ENCODE measurements around the gene TIE1. TPM values are rescaled to one million over a fixed set of nuclear protein-coding genes. Genes with fewer than 3 reads are reported as not detected.

Gene TIE1
- total and polyA plus RNA-seq, 2 donors (not counting 1 experiment from before 2014, with no cell fraction given): 0.02 TPM; not detected in 1

GRCh38 chr1:43296207-43296606 lies 4.6 kb upstream of the TIE1 start:
- no peaks in the 10 kb centered on the region for H3K36me3 ChIP-seq (ENCODE audit: control insufficient read depth, insufficient read depth, low read length)
- no peaks in the 10 kb centered on the region for H4K20me1 ChIP-seq (ENCODE audit: control insufficient read depth, extremely low read depth, insufficient read depth, low read length)
- TF ChIP-seq CTCF (conservative IDR thresholded peaks at IDR 0.05 in 1 of 2, IDR thresholded peaks at IDR 0.05 in 1 of 2; ENCODE audit: low read depth in 1 of 2, low read length in 2 of 2) (no peak), EZH2 (IDR thresholded peaks at IDR 0.05; ENCODE audit: low read length, missing control alignments) (no peak)
- H3K4me1 ChIP-seq (ENCODE audit: control insufficient read depth, extremely low read depth, insufficient read depth, low read length): no peaks in the 10 kb centered on the region
- no peak overlapping the region for H3K27ac ChIP-seq (ENCODE audit: insufficient read depth, low read length)
- no peak overlapping the region for H3K4me2 ChIP-seq (ENCODE audit: extremely low read depth, insufficient read depth, low read length)
- H3K27me3 ChIP-seq (ENCODE audit: control insufficient read depth, insufficient read depth, low read length): no peaks in the 10 kb centered on the region
- H2AFZ ChIP-seq (ENCODE audit: low read length): no peak overlapping the region
- DNase-seq (ENCODE audit: low read depth in 2 of 2): peak in 1 of 2 donors; percentile 35
- no peaks in the 10 kb centered on the region for H3K79me2 ChIP-seq (ENCODE audit: control insufficient read depth, insufficient read depth, low read length)
- no peak overlapping the region for H3K9ac ChIP-seq (ENCODE audit: insufficient read depth, low read length)
- no peak overlapping the region for H3K4me3 ChIP-seq (replicated peaks in 1 of 4; ENCODE audit: control extremely low read depth in 1 of 4, insufficient read depth in 1 of 4, low read depth in 3 of 4, low read length in 4 of 4)
- no peaks in the 10 kb centered on the region for H3K9me3 ChIP-seq (ENCODE audit: control insufficient read depth, insufficient read depth, low read depth, low read length)

GRCh38 chr1:43298055-43298454 lies 2.7 kb upstream of the TIE1 start:
- no peaks in the 10 kb centered on the region for H3K79me2 ChIP-seq (ENCODE audit: control insufficient read depth, insufficient read depth, low read length)
- H3K9ac ChIP-seq (ENCODE audit: insufficient read depth, low read length): no peak overlapping the region
- H3K27ac ChIP-seq (ENCODE audit: insufficient read depth, low read length): no peak overlapping the region
- DNase-seq (ENCODE audit: low read depth in 2 of 2): no peak
- H3K4me1 ChIP-seq (ENCODE audit: control insufficient read depth, extremely low read depth, insufficient read depth, low read length): no peaks in the 10 kb centered on the region
- H3K36me3 ChIP-seq (ENCODE audit: control insufficient read depth, insufficient read depth, low read length): no peaks in the 10 kb centered on the region
- no peak for TF ChIP-seq EZH2 (IDR thresholded peaks at IDR 0.05; ENCODE audit: low read length, missing control alignments)
- no peak for TF ChIP-seq CTCF (conservative IDR thresholded peaks at IDR 0.05 in 1 of 2, IDR thresholded peaks at IDR 0.05 in 1 of 2; ENCODE audit: low read depth in 1 of 2, low read length in 2 of 2)
- H3K27me3 ChIP-seq (ENCODE audit: control insufficient read depth, insufficient read depth, low read length): no peaks in the 10 kb centered on the region
- no peak overlapping the region for H2AFZ ChIP-seq (ENCODE audit: low read length)
- H4K20me1 ChIP-seq (ENCODE audit: control insufficient read depth, extremely low read depth, insufficient read depth, low read length): no peaks in the 10 kb centered on the region
- no peak overlapping the region for H3K4me2 ChIP-seq (ENCODE audit: extremely low read depth, insufficient read depth, low read length)
- H3K9me3 ChIP-seq (ENCODE audit: control insufficient read depth, insufficient read depth, low read depth, low read length): no peaks in the 10 kb centered on the region
- H3K4me3 ChIP-seq (replicated peaks in 1 of 4; ENCODE audit: control extremely low read depth in 1 of 4, insufficient read depth in 1 of 4, low read depth in 3 of 4, low read length in 4 of 4): no peak overlapping the region

GRCh38 chr1:43299101-43299500 lies 1.7 kb upstream of the TIE1 start:
- DNase-seq (ENCODE audit: low read depth in 2 of 2): no peak
- Histone ChIP-seq H3K27ac (ENCODE audit: insufficient read depth, low read length) (no peak overlapping the region), H3K9me3 (ENCODE audit: control insufficient read depth, insufficient read depth, low read depth, low read length) (no peaks in the 10 kb centered on the region), H3K27me3 (ENCODE audit: control insufficient read depth, insufficient read depth, low read length) (no peaks in the 10 kb centered on the region), H2AFZ (ENCODE audit: low read length) (no peak overlapping the region), H3K4me1 (ENCODE audit: control insufficient read depth, extremely low read depth, insufficient read depth, low read length) (no peaks in the 10 kb centered on the region), H3K9ac (ENCODE audit: insufficient read depth, low read length) (no peak overlapping the region), H4K20me1 (ENCODE audit: control insufficient read depth, extremely low read depth, insufficient read depth, low read length) (no peaks in the 10 kb centered on the region), H3K4me2 (ENCODE audit: extremely low read depth, insufficient read depth, low read length) (no peak overlapping the region), H3K36me3 (ENCODE audit: control insufficient read depth, insufficient read depth, low read length) (no peaks in the 10 kb centered on the region), H3K4me3 (replicated peaks in 1 of 4; ENCODE audit: control extremely low read depth in 1 of 4, insufficient read depth in 1 of 4, low read depth in 3 of 4, low read length in 4 of 4) (no peak overlapping the region), H3K79me2 (ENCODE audit: control insufficient read depth, insufficient read depth, low read length) (no peaks in the 10 kb centered on the region)
- TF ChIP-seq CTCF (conservative IDR thresholded peaks at IDR 0.05 in 1 of 2, IDR thresholded peaks at IDR 0.05 in 1 of 2; ENCODE audit: low read depth in 1 of 2, low read length in 2 of 2): no peak
- no peak for TF ChIP-seq EZH2 (IDR thresholded peaks at IDR 0.05; ENCODE audit: low read length, missing control alignments)
